A673 (cell line): ENCODE data around the gene ARHGEF7. TPM values are rescaled to one million over a fixed set of nuclear protein-coding genes. Genes with fewer than 3 reads are reported as not detected.
"Not testable (repeated sequence)": the region's sequence is repeated elsewhere in the genome, so short reads cannot be mapped to it uniquely, and the experiment has no call there.

Source experiments
- BruUV-seq: library from RNA; stranded (reverse); fragments of 400-500 nt; replicated peaks from 2 replicates; lab custom pipeline; 2021; lab: Mats Ljungman, UMichigan
- CTCF ChIA-PET: fragments of 300-600 bp; sonication (Branson Sonifier 250); formaldehyde crosslinking; loops from one replicate; lab custom pipeline; 2022; ENCODE audit warnings: antibody characterized with exemption; lab: Charles Lee
- POLR2A ChIA-PET: fragments of 300-600 bp; sonication (Branson Sonifier 250); formaldehyde crosslinking; loops from one replicate; lab custom pipeline; 2022; ENCODE audit warnings: antibody characterized with exemption; ENCODE audit not compliant: low non-redundant PET; lab: Charles Lee
- DNase-seq: peaks from one replicate; pipeline ENCODE4 v3.0.0-alpha.2; 2015; ENCODE audit warnings: low spot score
- H3K27ac ChIP-seq: fragments of 200-600 bp; sonication (generic); 2 replicates; pipeline ENCODE4 v1.5.1; 2016; ENCODE audit warnings: mixed run types, low read depth, mild to moderate bottlenecking, mixed read lengths, antibody characterized with exemption, low read length; ENCODE audit not compliant: poor library complexity, severe bottlenecking
- H3K27me3 ChIP-seq: fragments of 200-600 bp; sonication (generic); replicated peaks from 2 replicates; pipeline ENCODE4 v1.6.1; 2017; ENCODE audit warnings: mixed run types, low read depth, mild to moderate bottlenecking, mixed read lengths, antibody characterized with exemption, low read length; ENCODE audit not compliant: insufficient read depth, poor library complexity
- H3K36me3 ChIP-seq: fragments of 200-600 bp; sonication (generic); 2 replicates; pipeline ENCODE4 v1.6.1; 2016; ENCODE audit warnings: mixed run types, mild to moderate bottlenecking, mixed read lengths, antibody characterized with exemption, low read length; ENCODE audit not compliant: insufficient read depth, poor library complexity, severe bottlenecking
- H3K4me1 ChIP-seq: fragments of 200-600 bp; sonication (generic); 2 replicates; pipeline ENCODE4 v1.6.1; 2017; ENCODE audit warnings: mixed run types, mild to moderate bottlenecking, mixed read lengths, antibody characterized with exemption, low read length; ENCODE audit not compliant: insufficient read depth, poor library complexity, severe bottlenecking
- H3K4me3 ChIP-seq: fragments of 200-600 bp; sonication (generic); 2 replicates; pipeline ENCODE4 v1.5.1; 2016; ENCODE audit warnings: low read depth, mixed run types, mild to moderate bottlenecking, mixed read lengths, low read length; ENCODE audit not compliant: poor library complexity, severe bottlenecking
- H3K9me3 ChIP-seq: fragments of 200-600 bp; sonication (generic); 2 replicates; pipeline ENCODE4 v1.6.1; 2016; ENCODE audit warnings: mixed run types, low read depth, mild to moderate bottlenecking, mixed read lengths, antibody characterized with exemption, low read length; ENCODE audit not compliant: poor library complexity, severe bottlenecking
- EZH2 ChIP-seq: fragments of 200-600 bp; sonication (generic); IDR thresholded peaks from 2 replicates; pipeline ENCODE4 v1.6.1; 2017; ENCODE audit warnings: borderline replicate concordance, low read depth, mild to moderate bottlenecking, mixed read lengths, antibody characterized with exemption, low read length; ENCODE audit not compliant: poor library complexity, severe bottlenecking
- intact Hi-C: fragments of 100-400 bp; cut with micrococcal nuclease; formaldehyde crosslinking; loops from one replicate; pipeline ENCODE4 v1.10.0; 2022; ENCODE audit not compliant: unreplicated experiment
- total RNA-seq: library from RNA; stranded (reverse); gene quantifications from 2 replicates; pipeline ENCODE4 v1.2.3, GENCODE V29; 2021
- TF ChIP-seq, protein P1 (sequence below): fragments of 300-800, 200-600 bp; sonication (generic); conservative IDR thresholded peaks from 2 replicates; pipeline ENCODE4 v1.5.1; 2017; ENCODE audit warnings: low read depth, mild to moderate bottlenecking, antibody characterized with exemption, low read length, moderate library complexity, mixed read lengths

Gene ARHGEF7
- total RNA-seq, 1 experiment from 2014 or later = 39.9 TPM

DNA sequence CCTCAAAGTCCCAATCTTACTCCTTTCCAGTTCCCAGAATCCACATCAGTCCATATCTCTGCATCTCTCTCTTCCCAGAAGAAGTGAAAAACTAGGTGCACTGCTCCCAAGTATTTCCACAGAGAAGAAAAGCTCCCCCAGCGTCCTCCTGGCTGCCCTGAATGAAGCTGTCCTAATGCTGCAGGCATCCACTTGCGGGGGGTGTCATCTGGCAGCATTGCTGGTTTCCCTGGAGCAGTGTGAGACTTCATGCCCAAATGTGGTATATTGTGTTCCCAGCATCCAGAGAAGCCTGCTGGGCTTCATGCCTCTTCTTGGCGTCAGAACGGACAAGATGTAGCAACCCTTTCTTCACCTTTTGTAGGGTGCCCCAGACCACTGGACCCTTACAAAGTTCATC lies 32.9 kb upstream of the ARHGEF7 start:
- Histone ChIP-seq H3K4me1 (no peaks in the 10 kb centered on the region), H3K9me3 (no peaks in the 10 kb centered on the region), H3K36me3 (no peaks in the 10 kb centered on the region), H3K27me3 (no peaks in the 10 kb centered on the region), H3K4me3 (no peak overlapping the region), H3K27ac (no peak overlapping the region)
- intact Hi-C loops = no loop called here
- no TSS peak for BruUV-seq
- ChIA-PET POLR2A (no interaction called here), CTCF (no interaction called here)
- no peak for DNase-seq
- TF ChIP-seq EZH2 = no peak
- TF ChIP-seq, protein P1, sequence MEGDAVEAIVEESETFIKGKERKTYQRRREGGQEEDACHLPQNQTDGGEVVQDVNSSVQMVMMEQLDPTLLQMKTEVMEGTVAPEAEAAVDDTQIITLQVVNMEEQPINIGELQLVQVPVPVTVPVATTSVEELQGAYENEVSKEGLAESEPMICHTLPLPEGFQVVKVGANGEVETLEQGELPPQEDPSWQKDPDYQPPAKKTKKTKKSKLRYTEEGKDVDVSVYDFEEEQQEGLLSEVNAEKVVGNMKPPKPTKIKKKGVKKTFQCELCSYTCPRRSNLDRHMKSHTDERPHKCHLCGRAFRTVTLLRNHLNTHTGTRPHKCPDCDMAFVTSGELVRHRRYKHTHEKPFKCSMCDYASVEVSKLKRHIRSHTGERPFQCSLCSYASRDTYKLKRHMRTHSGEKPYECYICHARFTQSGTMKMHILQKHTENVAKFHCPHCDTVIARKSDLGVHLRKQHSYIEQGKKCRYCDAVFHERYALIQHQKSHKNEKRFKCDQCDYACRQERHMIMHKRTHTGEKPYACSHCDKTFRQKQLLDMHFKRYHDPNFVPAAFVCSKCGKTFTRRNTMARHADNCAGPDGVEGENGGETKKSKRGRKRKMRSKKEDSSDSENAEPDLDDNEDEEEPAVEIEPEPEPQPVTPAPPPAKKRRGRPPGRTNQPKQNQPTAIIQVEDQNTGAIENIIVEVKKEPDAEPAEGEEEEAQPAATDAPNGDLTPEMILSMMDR = no peak

DNA sequence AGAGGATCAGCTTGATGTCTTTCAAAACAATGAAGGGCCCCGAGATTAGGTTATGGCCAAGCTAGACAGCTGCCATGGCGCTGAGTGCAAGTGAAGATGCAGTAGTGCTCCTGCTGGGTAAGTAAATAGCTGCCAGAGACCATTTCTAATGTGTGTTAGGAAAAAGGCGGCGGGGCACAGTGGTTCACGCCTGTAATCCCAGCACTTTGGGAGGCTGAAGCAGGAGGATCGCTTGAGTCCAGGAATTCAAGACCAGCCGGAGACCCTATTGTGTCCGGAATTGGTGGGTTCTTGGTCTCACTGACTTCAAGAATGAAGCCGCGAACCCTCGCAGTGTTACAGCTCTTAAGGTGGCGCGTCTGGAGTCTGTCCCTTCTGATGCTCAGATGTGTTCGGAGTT lies 32.3 kb upstream of the ARHGEF7 start:
- H3K9me3 ChIP-seq, H3K36me3 ChIP-seq, DNase-seq, H3K4me1 ChIP-seq, BruUV-seq, CTCF ChIA-PET, H3K4me3 ChIP-seq, H3K27me3 ChIP-seq, POLR2A ChIA-PET, H3K27ac ChIP-seq, intact Hi-C loops: not testable (repeated sequence)

DNA sequence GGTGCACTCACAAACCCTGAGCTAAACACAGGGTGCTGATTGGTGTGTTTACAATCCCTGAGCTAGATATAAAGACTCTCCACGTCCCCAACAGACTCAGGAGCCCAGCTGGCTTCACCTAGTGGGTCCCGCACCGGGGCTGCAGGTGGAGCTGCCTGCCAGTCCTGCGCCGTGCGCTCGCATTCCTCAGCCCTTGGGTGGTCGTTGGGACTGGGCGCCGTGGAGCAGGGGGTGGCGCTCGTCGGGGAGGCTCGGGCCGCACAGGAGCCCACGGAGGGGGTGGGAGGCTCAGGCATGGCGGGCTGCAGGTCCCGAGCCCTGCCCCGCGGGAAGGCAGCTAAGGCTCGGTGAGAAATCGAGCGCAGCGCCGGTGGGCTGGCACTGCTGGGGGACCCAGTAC lies 31.4 kb upstream of the ARHGEF7 start:
- POLR2A ChIA-PET, DNase-seq, H3K4me1 ChIP-seq, H3K36me3 ChIP-seq, H3K9me3 ChIP-seq, intact Hi-C loops, BruUV-seq, H3K27ac ChIP-seq, CTCF ChIA-PET, H3K4me3 ChIP-seq: not testable (repeated sequence)
- H3K27me3 ChIP-seq = peaks cover 10% of the 10 kb centered on the region

DNA sequence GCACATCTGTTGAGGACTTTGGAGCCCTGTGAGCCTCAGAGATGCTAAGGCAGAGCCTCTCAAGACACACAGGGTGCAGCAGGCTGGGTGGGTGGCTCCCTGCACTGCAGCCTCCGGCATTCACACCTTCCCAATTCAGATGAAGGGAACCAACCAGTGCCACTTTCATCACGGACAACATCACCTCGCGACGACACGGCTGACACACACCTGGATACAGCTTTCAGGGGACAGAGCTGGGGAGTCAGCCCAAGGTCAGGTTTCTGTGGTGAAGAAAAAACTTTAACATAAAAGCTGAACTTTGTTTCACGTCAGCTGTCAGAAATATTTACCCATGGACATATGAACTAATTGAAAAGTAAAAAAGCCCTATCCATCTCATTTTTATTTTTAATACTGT lies 24.9 kb upstream of the ARHGEF7 start:
- CTCF ChIA-PET = no interaction called here
- Histone ChIP-seq H3K27ac (no peak overlapping the region), H3K27me3 (peaks cover 71% of the 10 kb centered on the region), H3K4me1 (no peaks in the 10 kb centered on the region), H3K36me3 (no peaks in the 10 kb centered on the region), H3K9me3 (no peaks in the 10 kb centered on the region), H3K4me3 (no peak overlapping the region)
- DNase-seq = no peak
- POLR2A ChIA-PET = no interaction called here
- no peak for TF ChIP-seq EZH2
- TF ChIP-seq, protein P1 = no peak
- intact Hi-C loops = no loop called here
- no TSS peak for BruUV-seq
